Measurements from ENCODE around the gene EXOG. TPM values are rescaled to one million over a fixed set of nuclear protein-coding genes. Genes with fewer than 3 reads are reported as not detected.

EXOG gene
- total and polyA plus RNA-seq, 2 of the 13 experiments (the other 11 are each of a cell fraction or from before 2014, with no cell fraction given): 5.5 to 9.5 TPM

DNA sequence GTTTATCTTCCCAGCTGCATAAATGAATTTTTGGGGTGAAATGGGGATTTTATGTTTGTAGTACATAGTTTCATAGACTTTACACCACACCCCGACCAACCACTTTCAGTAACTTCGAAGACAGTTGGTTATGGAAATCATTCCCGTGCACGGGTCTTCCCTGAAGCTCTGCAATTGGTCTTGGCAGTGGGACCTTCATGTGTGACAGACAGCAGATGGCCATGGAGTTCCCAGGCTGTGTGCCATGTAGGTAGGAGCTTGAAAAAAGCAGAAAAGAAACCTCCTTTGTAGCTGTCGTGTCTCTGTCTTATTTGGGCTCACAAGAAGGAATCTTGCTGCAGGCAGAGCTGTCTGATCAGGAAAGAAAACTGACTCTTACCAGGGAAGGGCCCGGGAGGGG, 25.9 kb downstream of the EXOG start (continued):
- TF ChIP-seq, protein P1, sequence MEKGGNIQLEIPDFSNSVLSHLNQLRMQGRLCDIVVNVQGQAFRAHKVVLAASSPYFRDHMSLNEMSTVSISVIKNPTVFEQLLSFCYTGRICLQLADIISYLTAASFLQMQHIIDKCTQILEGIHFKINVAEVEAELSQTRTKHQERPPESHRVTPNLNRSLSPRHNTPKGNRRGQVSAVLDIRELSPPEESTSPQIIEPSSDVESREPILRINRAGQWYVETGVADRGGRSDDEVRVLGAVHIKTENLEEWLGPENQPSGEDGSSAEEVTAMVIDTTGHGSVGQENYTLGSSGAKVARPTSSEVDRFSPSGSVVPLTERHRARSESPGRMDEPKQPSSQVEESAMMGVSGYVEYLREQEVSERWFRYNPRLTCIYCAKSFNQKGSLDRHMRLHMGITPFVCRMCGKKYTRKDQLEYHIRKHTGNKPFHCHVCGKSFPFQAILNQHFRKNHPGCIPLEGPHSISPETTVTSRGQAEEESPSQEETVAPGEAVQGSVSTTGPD (CRISPR knock-in tag; IDR thresholded peaks at IDR 0.05): no peak
- no peak for TF ChIP-seq ZNF605 (CRISPR knock-in tag; IDR thresholded peaks at IDR 0.05)
- no peak for TF ChIP-seq SOX13 (IDR thresholded peaks at IDR 0.05)
- no peak for TF ChIP-seq SOX13 (CRISPR knock-in tag; conservative IDR thresholded peaks at IDR 0.05 in 1 of 2, IDR thresholded peaks at IDR 0.05 in 1 of 2)
- no peak for TF ChIP-seq SP140L (CRISPR knock-in tag; IDR thresholded peaks at IDR 0.05; ENCODE audit: borderline replicate concordance)
- TF ChIP-seq RARA (CRISPR knock-in tag; IDR thresholded peaks at IDR 0.05): no peak

DNA sequence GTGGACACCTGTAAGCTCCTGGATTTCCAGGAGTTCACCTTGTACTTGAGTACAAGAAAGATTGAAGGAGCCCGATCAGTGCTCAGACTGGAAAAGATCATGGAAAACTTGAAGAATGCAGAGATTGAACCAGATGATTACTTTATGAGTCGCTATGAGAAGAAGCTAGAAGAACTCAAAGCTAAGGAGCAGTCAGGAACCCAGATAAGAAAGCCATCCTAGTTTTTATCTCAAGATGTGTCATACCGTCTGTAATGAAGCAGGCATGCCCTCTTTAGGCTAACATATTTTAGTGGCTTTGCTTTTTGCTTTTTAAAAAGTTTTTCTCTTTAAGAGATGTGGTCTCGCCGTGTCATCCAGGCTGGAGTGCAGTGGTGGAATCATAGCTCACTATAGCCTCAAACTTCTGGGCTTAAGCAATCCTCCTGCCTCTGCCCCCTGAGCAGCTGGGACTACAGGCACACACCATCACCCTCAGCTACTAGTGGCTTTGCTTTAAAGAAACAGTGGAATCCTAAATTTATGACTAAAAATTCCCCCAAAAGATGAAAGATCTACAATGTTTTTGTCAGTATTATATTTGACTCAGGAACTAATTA, 28.1 kb downstream of the EXOG start:
- POLR2A ChIA-PET: no interaction called here

More for the DNA sequence above, 28.1 kb downstream of the EXOG start:
- no peaks in the 10 kb centered on the region for H3K27me3 ChIP-seq (ENCODE audit: control insufficient read depth in 1 of 2, insufficient read depth in 2 of 2, low read length in 2 of 2)
- no peak overlapping the region for H3K4me3 ChIP-seq (replicated peaks in 1 of 3; ENCODE audit: insufficient read depth in 1 of 3, low read depth in 2 of 3, low read length in 3 of 3)
- TF ChIP-seq CBX5 (CRISPR knock-in tag; IDR thresholded peaks at IDR 0.05; ENCODE audit: borderline replicate concordance) (no peak), ZNF546 (CRISPR knock-in tag; conservative IDR thresholded peaks at IDR 0.05) (no peak)
- TF ChIP-seq, protein P2, sequence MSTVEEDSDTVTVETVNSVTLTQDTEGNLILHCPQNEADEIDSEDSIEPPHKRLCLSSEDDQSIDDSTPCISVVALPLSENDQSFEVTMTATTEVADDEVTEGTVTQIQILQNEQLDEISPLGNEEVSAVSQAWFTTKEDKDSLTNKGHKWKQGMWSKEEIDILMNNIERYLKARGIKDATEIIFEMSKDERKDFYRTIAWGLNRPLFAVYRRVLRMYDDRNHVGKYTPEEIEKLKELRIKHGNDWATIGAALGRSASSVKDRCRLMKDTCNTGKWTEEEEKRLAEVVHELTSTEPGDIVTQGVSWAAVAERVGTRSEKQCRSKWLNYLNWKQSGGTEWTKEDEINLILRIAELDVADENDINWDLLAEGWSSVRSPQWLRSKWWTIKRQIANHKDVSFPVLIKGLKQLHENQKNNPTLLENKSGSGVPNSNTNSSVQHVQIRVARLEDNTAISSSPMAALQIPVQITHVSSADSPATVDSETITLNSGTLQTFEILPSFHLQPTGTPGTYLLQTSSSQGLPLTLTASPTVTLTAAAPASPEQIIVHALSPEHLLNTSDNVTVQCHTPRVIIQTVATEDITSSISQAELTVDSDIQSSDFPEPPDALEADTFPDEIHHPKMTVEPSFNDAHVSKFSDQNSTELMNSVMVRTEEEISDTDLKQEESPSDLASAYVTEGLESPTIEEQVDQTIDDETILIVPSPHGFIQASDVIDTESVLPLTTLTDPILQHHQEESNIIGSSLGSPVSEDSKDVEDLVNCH (CRISPR knock-in tag; IDR thresholded peaks at IDR 0.05): no peak
- TF ChIP-seq, protein P3, sequence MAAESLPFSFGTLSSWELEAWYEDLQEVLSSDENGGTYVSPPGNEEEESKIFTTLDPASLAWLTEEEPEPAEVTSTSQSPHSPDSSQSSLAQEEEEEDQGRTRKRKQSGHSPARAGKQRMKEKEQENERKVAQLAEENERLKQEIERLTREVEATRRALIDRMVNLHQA (CRISPR knock-in tag; IDR thresholded peaks at IDR 0.05): no peak
- TF ChIP-seq, protein P4, sequence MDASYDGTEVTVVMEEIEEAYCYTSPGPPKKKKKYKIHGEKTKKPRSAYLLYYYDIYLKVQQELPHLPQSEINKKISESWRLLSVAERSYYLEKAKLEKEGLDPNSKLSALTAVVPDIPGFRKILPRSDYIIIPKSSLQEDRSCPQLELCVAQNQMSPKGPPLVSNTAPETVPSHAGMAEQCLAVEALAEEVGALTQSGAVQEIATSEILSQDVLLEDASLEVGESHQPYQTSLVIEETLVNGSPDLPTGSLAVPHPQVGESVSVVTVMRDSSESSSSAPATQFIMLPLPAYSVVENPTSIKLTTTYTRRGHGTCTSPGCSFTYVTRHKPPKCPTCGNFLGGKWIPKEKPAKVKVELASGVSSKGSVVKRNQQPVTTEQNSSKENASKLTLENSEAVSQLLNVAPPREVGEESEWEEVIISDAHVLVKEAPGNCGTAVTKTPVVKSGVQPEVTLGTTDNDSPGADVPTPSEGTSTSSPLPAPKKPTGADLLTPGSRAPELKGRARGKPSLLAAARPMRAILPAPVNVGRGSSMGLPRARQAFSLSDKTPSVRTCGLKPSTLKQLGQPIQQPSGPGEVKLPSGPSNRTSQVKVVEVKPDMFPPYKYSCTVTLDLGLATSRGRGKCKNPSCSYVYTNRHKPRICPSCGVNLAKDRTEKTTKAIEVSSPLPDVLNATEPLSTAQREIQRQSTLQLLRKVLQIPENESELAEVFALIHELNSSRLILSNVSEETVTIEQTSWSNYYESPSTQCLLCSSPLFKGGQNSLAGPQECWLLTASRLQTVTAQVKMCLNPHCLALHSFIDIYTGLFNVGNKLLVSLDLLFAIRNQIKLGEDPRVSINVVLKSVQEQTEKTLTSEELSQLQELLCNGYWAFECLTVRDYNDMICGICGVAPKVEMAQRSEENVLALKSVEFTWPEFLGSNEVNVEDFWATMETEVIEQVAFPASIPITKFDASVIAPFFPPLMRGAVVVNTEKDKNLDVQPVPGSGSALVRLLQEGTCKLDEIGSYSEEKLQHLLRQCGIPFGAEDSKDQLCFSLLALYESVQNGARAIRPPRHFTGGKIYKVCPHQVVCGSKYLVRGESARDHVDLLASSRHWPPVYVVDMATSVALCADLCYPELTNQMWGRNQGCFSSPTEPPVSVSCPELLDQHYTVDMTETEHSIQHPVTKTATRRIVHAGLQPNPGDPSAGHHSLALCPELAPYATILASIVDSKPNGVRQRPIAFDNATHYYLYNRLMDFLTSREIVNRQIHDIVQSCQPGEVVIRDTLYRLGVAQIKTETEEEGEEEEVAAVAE (CRISPR knock-in tag; IDR thresholded peaks at IDR 0.05; ENCODE audit: borderline replicate concordance): no peak
- TF ChIP-seq, protein P5, sequence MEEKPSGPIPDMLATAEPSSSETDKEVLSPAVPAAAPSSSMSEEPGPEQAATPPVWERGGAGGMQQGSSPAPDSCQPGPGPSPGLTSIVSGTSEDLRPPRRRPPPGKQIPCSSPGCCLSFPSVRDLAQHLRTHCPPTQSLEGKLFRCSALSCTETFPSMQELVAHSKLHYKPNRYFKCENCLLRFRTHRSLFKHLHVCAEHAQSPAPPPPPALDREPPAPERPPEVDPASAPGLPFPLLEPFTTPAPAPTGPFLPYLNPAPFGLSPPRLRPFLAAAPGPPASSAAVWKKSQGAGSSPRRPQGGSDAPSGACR (CRISPR knock-in tag; IDR thresholded peaks at IDR 0.05): no peak
- H3K79me2 ChIP-seq (ENCODE audit: insufficient read depth, low read length): no peaks in the 10 kb centered on the region
- FAIRE-seq: no peak
- peaks cover 1 to 16% of the 10 kb centered on the region in 2 experiments; a peak in 3 of 5 replicates for H3K36me3 ChIP-seq (replicated peaks in 1 of 2; ENCODE audit: control insufficient read depth in 1 of 2, insufficient read depth in 2 of 2, low read length in 2 of 2)
- H2AFZ ChIP-seq (ENCODE audit: low read length): no peak overlapping the region
- CTCF ChIA-PET (ENCODE audit: low intra/inter-chr PET ratio, low total read pairs): no interaction called here
- intact Hi-C loops (cut with micrococcal nuclease; ENCODE audit: unreplicated experiment): no loop called here
- in situ Hi-C loops (cut with HindIII; ENCODE audit: extremely low pct_ligation_motif_present, low pct_unique_long_range_greater_than_20kb): no loop called here
- no peaks in the 10 kb centered on the region for H4K20me1 ChIP-seq (ENCODE audit: insufficient read depth, low read length)
- H3K9ac ChIP-seq (ENCODE audit: insufficient read depth, low read depth, low read length): no peak overlapping the region
- H3K4me1 ChIP-seq (ENCODE audit: insufficient read depth, low read length): no peaks in the 10 kb centered on the region
- no peak for ATAC-seq
- DNase-seq (ENCODE audit: low spot score): no peak
- no peak overlapping the region for H3K27ac ChIP-seq (ENCODE audit: extremely low read length, insufficient read depth, low read length)
- H3K9me3 ChIP-seq (ENCODE audit: low read length): no peaks in the 10 kb centered on the region
- BruUV-seq (replicated peaks): no TSS peak
- no peak overlapping the region for H3K4me2 ChIP-seq (ENCODE audit: low read depth, low read length)
- WGBS (ENCODE audit: low lambda C conversion rate): 93% methylated on average over 5 of the region's 5 CpGs
